Calu3 (cell line): ENCODE results near the gene SMOC1. TPM values are rescaled to one million over a fixed set of nuclear protein-coding genes. Genes with fewer than 3 reads are reported as not detected.

ENCODE experiments used
- BruUV-seq: library from RNA; stranded (reverse); fragments of 400-500 nt; replicated peaks from 2 replicates; lab custom pipeline; 2021; lab: Mats Ljungman, UMichigan
- CTCF ChIA-PET: fragments of 300-600 bp; sonication (Branson Sonifier 250); formaldehyde crosslinking; loops from one replicate; lab custom pipeline; 2022; ENCODE audit warnings: antibody characterized with exemption; lab: Charles Lee
- DNase-seq: peaks from one replicate; pipeline ENCODE4 v3.0.0; 2022
- H3K27ac Mint-ChIP-seq: one replicate; pipeline ENCODE4 v1.8.0; 2022; ENCODE audit warnings: mixed read lengths; ENCODE audit not compliant: unreplicated experiment
- H3K27me3 Mint-ChIP-seq: one replicate; pipeline ENCODE4 v1.8.0; 2022; ENCODE audit warnings: mixed read lengths; ENCODE audit not compliant: unreplicated experiment
- H3K36me3 Mint-ChIP-seq: one replicate; pipeline ENCODE4 v1.8.0; 2022; ENCODE audit warnings: mild to moderate bottlenecking, moderate library complexity, mixed read lengths; ENCODE audit not compliant: insufficient read depth, unreplicated experiment
- H3K4me1 Mint-ChIP-seq: one replicate; pipeline ENCODE4 v1.8.0; 2022; ENCODE audit warnings: mild to moderate bottlenecking, low read depth, mixed read lengths; ENCODE audit not compliant: unreplicated experiment
- H3K4me3 Mint-ChIP-seq: one replicate; pipeline ENCODE4 v1.8.0; 2022; ENCODE audit warnings: mild to moderate bottlenecking, low read depth, moderate library complexity, mixed read lengths; ENCODE audit not compliant: unreplicated experiment
- H3K9me3 Mint-ChIP-seq: one replicate; pipeline ENCODE4 v1.8.0; 2022; ENCODE audit warnings: low read depth, mixed read lengths; ENCODE audit not compliant: unreplicated experiment
- intact Hi-C: fragments of 100-400 bp; cut with micrococcal nuclease; formaldehyde crosslinking; loops from one replicate; pipeline ENCODE4 v1.10.0; 2022; ENCODE audit not compliant: unreplicated experiment
- total RNA-seq: library from RNA; stranded (reverse); gene quantifications from 2 replicates; pipeline ENCODE4 v1.2.3, GENCODE V29; 2022
- TF ChIP-seq, protein P1 (sequence below): fragments of 200-600 bp; IDR thresholded peaks from one replicate; pipeline ENCODE4 v1.8.0; 2022; ENCODE audit warnings: antibody characterized with exemption; ENCODE audit not compliant: unreplicated experiment

Gene SMOC1
- total RNA-seq, 1 experiment from 2014 or later, result 39.6 TPM

- no peaks in the 10 kb centered on the region for H3K27me3 Mint-ChIP-seq
- no peak overlapping the region for H3K27ac Mint-ChIP-seq
- intact Hi-C loops, result no loop called here
- BruUV-seq, result no TSS peak
- no peaks in the 10 kb centered on the region for H3K36me3 Mint-ChIP-seq
- no peaks in the 10 kb centered on the region for H3K9me3 Mint-ChIP-seq
- TF ChIP-seq, protein P1, sequence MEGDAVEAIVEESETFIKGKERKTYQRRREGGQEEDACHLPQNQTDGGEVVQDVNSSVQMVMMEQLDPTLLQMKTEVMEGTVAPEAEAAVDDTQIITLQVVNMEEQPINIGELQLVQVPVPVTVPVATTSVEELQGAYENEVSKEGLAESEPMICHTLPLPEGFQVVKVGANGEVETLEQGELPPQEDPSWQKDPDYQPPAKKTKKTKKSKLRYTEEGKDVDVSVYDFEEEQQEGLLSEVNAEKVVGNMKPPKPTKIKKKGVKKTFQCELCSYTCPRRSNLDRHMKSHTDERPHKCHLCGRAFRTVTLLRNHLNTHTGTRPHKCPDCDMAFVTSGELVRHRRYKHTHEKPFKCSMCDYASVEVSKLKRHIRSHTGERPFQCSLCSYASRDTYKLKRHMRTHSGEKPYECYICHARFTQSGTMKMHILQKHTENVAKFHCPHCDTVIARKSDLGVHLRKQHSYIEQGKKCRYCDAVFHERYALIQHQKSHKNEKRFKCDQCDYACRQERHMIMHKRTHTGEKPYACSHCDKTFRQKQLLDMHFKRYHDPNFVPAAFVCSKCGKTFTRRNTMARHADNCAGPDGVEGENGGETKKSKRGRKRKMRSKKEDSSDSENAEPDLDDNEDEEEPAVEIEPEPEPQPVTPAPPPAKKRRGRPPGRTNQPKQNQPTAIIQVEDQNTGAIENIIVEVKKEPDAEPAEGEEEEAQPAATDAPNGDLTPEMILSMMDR, result no peak
- DNase-seq, result no peak
- H3K4me3 Mint-ChIP-seq, result no peak overlapping the region
- CTCF ChIA-PET, result interaction anchor here (1.7 kb wide), 1 partner anchor 17 kb away, joined by 4 read pairs; no protein-coding TSS in a partner anchor
- no peaks in the 10 kb centered on the region for H3K4me1 Mint-ChIP-seq
These were observed 81.1 kb downstream of the SMOC1 start for GRCh38 chr14:69960296-69960695.

DNA sequence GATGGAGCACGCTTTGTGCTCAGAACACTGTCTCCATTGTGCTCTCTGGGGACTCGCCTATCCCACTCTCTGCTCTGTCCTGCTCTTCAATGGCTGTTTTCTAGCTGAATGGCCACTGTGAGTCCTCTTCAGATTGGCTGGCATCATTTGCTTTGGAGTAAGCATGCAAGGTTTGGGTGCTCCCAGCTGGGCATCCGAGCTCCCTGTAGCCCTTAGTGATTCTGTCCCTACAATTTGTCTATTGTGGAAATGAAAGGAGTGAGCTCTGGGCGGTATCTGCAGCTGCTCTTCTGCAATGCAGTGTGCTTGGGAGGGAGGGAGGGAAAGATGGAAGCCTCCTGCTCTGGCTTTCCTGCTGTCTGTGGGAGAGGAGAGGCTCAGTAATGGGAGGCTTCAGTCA is 84.8 kb downstream of the SMOC1 start:
- Mint-ChIP-seq H3K4me3 (no peak overlapping the region), H3K27me3 (no peaks in the 10 kb centered on the region), H3K36me3 (no peaks in the 10 kb centered on the region), H3K27ac (no peak overlapping the region), H3K9me3 (no peaks in the 10 kb centered on the region), H3K4me1 (no peaks in the 10 kb centered on the region)
- BruUV-seq, result no TSS peak
- no peak for DNase-seq
- TF ChIP-seq, protein P1, result no peak
- CTCF ChIA-PET, result interaction anchor here (0.7 kb wide), 3 partner anchors 38 to 546 kb away, joined by 3 to 9 read pairs (median 5); no protein-coding TSS in a partner anchor
- intact Hi-C loops, result no loop called here

- no TSS peak for BruUV-seq
- no peaks in the 10 kb centered on the region for H3K27me3 Mint-ChIP-seq
- H3K4me3 Mint-ChIP-seq, result no peak overlapping the region
- CTCF ChIA-PET, result no interaction called here
- TF ChIP-seq, protein P1, result no peak
- H3K27ac Mint-ChIP-seq, result no peak overlapping the region
- no peak for DNase-seq
- H3K4me1 Mint-ChIP-seq, result no peaks in the 10 kb centered on the region
- H3K36me3 Mint-ChIP-seq, result no peaks in the 10 kb centered on the region
- H3K9me3 Mint-ChIP-seq, result no peaks in the 10 kb centered on the region
- intact Hi-C loops, result no loop called here
These were observed 85.6 kb downstream of the SMOC1 start for GRCh38 chr14:69964841-69965240.

DNA sequence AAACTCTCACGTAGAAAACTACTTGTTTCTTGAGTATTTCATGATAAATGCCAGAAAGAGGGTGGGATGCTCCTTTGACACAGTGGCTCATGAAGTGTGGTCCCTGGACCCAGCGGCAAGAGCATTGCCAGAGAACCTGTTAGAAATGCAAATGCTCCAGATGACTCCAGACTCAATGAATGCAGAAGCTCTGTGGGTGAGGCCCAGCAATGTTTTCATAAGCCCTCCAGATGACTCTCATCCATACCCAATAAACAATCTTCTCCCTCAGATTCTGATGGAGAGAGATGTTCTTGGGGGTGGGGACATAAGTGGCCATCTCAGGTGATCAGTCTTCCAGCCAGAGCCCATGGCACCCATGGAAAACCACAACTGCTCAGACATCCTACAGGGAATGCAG is 88.9 kb downstream of the SMOC1 start:
- no peak for DNase-seq
- CTCF ChIA-PET, result interaction anchor here (1.1 kb wide), 1 partner anchor 418 kb away, joined by 3 read pairs; no protein-coding TSS in a partner anchor
- TF ChIP-seq, protein P1, result no peak
- H3K27me3 Mint-ChIP-seq, result no peaks in the 10 kb centered on the region
- intact Hi-C loops, result no loop called here
- no peak overlapping the region for H3K27ac Mint-ChIP-seq
- no peaks in the 10 kb centered on the region for H3K9me3 Mint-ChIP-seq
- no peaks in the 10 kb centered on the region for H3K4me1 Mint-ChIP-seq
- no peak overlapping the region for H3K4me3 Mint-ChIP-seq
- H3K36me3 Mint-ChIP-seq, result no peaks in the 10 kb centered on the region
- no TSS peak for BruUV-seq
